Middle frontal gyrus (tissue), 1 donor: ENCODE measurements around the gene RHOT1.
A peak's percentile ranks its signal among the peaks of the same experiment; 100 is the strongest.
"Not testable (repeated sequence)": the region's sequence is repeated elsewhere in the genome, so short reads cannot be mapped to it uniquely, and the experiment has no call there.

ENCODE experiments used
- DNase-seq: peaks from one replicate; pipeline ENCODE4 v3.0.0-alpha.2; 2015; ENCODE audit warnings: low spot score; ENCODE audit errors: extremely low spot score

RHOT1 gene

DNA sequence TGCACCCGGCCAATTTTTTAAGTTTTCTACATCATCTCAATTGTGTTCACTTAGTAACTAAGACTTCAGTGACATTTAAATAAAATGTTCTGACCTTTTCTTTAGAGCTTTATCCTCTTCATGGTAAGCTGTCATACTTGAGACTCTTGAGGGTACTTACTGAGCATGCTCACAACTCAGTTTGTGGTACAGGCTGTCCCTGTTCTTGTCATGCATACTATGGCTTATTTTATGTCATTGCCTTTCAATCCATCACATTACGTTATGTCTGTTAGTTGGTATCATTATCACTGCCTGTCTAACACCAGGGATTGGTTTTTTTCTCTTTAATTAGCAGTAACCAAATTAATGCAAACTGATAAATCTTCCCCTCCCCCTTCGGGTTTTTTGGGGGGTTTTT, 81.4 kb downstream of the RHOT1 start:
- no peak for DNase-seq

DNA sequence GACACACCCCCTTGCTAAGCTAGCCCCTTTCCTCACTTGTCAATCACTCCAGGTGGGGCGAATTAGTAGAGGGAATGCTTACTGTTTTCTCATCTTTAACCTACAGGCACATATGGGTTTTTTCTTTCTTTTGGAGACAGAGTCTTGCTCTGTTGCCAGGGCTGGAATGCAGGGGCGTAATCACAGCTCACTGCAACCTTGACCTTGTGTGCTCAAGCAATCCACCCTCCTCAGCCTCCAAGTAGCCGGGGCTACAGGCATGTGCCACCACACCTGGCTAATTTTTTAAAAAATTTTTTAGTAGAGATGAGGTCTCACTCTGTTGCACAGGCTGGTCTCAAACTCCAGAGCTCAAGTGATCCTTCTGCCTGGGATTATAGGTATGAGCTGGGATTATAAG, 84.6 kb downstream of the RHOT1 start:
- no peak for DNase-seq

GRCh38 chr17:32227910-32228309, 85.6 kb downstream of the RHOT1 start:
- DNase-seq: no peak

DNA sequence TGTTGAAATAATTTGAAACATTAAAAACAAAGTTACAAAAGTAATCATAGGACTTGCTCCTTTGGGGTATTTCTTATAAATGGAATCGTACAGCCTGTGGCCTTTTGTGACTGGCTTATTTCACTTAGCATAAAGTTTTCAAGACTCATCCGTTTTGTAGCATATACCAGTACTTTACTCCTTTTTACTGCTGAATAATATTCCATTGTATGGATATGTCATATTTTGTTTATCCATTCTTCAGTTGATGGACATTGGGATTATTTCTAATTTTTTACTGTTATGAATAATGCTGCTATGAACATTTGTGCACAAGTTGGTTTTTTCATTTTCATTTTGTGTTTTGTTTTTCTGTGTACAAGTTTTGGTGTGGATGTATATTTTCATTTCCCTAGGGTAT, 93.3 kb downstream of the RHOT1 start:
- no peak for DNase-seq

GRCh38 chr17:32239456-32239855, 97.2 kb downstream of the RHOT1 start:
- DNase-seq: no peak

GRCh38 chr17:32240750-32241149, 98.4 kb downstream of the RHOT1 start:
- DNase-seq: no peak

- no peak for DNase-seq
Observed at GRCh38 chr17:32241640-32242039, 99.3 kb downstream of the RHOT1 start.

DNA sequence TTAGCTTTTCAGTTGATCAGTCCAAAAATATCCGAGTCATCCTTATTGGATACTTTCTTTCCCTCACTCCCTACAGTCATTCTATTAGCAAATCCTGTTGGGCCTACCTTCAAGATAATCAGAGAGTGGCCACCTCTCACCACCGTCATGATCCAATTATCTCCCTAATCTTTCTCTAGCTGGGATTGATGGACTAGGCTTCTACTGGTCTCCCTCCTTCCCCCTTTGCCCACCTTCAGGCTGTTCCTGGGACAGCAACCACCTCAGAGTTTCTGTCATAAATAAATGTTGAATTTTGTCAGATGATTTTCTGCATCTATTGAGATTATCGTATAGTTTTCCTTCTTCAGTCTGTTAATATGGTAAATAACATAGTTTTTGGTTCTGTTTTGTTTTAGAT, 107.2 kb downstream of the RHOT1 start:
- DNase-seq: no peak

DNA sequence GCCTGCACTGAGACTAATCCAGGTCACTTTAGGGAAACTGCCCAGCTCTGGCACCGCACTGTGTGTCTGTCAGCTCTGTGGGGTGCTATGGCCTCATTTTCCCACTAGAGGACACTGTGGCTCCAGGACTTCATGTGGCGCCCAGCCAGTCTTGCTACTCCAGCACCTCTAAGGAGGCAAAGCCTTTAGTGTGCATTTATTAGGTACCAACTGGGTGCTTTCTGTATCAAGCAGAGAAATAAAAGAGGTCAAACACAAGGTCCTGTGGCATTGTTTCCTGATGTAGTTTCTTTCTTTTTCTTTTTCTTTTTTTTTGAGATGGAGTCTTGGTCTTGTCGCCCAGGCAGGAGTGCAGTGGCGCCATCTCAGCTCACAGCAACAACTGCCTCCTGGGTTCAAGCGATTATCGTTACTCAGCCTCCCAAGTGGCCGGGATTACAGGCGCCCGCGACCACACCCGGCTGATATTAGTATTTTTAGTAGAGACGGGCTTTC, 110.9 kb downstream of the RHOT1 start:
- DNase-seq: peak; percentile 64

DNA sequence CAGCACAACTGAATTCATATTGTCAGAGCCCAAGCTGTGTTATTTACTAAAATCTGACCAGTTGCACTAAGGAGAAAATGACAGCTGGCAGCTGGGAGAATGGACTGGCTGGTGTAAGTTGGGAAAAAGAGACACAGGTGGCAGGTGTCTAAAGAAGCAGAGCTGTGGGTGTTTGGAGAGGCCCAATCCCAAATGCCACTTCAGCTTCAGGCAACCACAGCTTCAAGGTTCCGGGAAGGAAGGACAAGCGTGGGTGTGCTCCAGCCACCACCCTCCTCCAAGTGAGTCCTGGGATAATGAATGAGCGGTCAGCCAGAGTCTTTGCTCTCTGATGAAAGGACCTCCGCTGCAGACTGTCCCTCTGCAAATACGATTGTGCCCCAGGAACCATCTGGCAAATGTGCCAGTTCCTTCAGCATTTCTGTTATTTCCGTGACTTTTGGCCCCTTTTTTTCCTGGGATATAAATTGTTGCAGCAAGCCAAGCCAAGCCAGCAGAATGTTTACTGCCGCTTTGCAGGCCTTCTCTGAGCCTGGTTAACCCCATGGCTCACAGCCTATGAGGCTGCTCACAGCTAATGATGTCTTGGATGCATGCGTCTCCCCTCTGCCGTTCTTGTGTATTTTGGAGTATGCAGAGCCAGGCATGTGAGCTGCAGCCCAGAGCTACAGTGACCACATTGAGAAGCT, 113.9 kb downstream of the RHOT1 start:
- DNase-seq: no peak

DNA sequence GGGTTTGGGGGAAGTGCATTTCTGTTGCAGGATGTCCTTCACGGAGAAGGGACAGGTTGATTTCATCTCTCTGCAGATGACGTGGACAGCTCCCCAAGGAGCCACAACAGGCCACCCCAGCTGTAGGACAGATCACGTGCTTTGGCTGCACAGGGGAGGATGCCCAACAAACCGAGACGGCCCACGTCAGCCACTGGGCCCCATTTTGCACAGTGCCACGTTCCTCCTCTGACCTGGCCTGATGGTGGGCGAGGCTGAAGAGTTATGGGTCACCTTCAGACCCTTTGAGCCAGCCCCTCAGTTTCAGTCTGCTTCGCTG, 114.4 kb downstream of the RHOT1 start:
- DNase-seq: no peak

DNA sequence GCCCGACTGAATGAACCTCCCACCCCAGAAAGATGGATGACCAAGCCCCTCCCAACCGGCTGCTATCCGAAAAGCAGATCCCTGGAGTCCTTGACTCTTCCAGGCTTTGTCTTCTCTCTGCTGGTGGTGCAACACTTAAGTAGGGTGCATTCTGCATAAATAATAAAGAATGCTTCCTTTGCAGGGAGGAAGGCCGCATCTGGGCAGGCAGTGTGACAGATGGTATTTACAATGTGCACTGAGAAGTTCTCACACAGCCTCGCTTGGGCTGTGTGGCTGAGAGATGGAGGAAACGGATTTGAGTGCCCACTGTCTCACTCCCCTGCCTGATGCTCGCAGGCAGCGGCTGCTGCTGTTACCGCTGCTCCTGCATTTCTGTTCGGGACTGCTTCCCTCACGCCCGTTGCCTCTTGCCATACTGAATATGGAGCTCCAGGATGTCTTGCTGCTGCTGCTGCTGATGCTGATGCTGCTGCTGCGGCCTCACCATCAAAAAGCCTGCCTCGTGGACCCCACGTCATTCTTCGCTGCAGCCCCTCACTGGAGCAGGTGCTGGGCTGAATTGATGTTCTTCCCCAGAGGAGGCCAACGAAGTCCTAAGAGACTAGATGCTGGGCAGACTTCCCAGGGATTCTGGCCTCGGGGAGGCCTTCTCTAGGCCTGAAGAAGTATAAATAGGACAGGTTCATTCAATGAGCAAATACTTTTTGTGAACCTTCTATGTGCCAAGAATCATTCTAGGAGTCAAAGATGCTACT, 116.3 kb downstream of the RHOT1 start:
- peak; percentile 29 for DNase-seq

DNA sequence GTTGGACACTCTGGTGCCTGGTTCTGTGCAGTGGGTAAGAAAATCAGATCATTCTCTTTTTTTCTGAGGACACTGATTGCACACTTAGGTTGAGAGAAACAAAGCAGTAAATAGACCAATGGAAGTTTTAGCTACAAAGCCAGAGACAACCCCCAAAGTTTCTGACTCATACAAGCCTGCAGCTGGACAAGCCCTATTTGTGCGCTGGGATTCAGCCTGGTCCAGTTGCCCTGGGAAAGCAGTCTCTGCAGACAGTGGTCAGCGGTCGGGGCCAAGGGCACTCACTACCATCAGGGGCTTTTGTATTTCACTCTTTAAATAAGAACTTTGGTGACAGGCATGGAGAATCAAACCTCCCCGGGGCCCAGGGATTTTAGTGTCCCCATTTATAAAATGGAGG, 117.3 kb downstream of the RHOT1 start:
- DNase-seq: no peak

DNA sequence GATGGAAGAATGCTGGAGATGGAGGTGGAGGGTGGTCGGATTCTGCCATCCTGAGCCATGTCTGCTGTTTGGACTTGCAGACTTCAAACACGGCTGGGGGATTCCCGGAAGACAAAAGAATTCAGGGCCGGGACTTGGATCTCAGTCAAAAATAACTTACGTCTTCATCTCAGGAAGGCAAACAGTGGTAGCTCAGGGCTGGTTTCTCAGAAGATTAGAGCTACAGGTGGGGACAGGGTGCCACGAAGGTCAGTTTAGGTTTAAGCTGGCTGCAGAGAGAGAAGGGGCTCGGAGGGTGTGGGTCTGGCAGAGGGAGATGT, 119.1 kb downstream of the RHOT1 start:
- no peak for DNase-seq

DNA sequence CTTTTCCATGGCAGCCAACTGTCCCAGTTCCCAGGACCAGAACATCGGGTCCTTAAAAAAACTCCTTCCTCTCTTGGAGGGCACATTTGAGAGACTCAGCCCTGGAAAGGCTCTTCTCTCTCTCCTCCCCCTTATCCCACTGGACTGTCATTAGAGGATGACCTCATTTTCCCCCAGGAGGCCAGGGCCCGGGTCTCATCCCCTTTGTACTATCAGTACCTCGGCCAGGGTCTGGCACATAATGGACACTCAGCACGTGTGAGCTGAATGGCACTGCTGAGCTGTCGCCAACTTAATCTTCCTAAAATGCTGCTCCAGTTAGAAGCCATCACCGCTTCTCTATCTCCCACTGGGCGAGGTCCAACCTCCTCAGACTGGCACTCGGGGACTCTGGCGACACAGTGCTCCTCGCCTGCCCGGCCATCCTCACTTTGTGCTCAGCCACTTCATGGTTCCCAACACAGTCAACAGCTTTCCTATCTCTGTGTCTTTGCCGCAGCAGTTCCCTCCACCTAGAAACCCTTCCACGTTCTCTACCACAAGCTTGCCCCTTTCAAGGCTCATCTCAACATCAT, 119.7 kb downstream of the RHOT1 start:
- no peak for DNase-seq

DNA sequence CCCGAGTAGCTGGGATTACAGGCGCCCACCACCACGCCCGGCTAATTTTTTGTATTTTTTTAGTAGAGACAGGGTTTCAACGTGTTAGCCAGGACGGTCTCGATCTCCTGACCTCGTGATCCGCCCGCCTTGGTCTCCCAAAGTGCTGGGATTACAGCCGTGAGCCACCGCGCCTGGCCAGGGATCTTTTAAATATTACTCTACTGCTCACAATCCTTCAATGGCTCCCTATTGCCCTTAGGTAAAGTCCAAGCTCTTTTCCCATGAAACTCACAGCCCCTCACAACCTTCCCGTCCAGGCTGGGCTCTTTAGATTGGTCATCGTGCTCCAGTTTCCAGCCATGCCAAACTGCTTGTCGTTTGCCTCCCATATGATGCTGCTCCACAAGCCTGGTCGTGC, 121.2 kb downstream of the RHOT1 start:
- not testable (repeated sequence) for DNase-seq

DNA sequence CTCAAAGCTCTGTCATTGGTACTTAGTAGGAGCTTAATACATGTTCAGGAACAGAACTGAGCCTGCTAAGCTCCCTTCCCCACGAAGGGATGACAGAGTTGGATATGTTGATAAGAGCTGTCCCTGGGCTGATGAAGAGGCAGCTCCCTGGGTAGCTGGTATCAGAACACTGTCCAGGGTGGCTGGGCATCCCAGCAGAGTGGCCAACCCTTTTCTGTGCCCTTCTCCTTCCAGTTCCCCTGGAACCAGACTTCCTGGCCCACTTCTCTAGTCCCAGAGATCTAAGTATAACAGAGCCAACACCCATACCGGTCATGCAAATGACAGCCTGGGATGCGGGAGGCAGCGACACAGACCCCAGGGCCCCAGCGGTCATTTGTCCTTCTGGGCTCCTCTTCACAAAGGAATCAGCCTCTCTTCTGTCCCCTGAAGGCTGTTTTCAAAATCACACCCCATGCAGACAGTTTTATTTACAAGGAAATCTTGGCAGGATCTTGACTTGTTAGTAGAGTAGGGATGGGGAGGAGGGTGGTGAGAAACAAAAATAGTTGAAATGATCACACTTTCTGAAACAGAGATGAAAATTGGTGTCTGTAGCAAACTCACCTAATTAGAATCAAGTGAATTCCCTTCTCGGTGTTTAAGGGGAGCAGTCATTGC, 122.0 kb downstream of the RHOT1 start:
- DNase-seq: peak; percentile 31

DNA sequence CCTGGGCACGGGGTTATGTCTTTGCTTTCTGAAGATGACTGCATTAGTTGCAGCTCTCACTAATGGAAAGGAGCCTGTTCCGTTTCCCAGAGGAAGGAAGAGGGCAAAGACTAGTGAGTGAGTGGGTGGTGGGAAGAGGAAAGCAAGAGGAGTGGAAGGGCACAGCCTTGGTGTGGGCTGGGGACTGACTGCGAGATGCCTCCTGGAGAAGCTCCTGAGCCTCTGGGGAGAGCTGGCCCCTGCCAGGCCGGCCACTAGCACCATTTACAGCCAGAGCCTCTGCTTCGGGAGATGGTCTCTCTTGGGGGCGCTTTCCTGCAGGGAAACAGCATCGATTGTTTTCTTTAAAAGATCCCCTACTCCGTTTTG, 122.5 kb downstream of the RHOT1 start:
- no peak for DNase-seq

- DNase-seq: no peak
Observed at GRCh38 chr17:32265192-32265923, 123.1 kb downstream of the RHOT1 start, which contains the start of gene RHBDL3. Gene RHBDL3 (plus strand): TSS chr17:32265832. CDS start chr17:32266190, 358 bp downstream.

- no peak for DNase-seq
Observed at GRCh38 chr17:32266051-32266388, 123.7 kb downstream of the RHOT1 start.

DNA sequence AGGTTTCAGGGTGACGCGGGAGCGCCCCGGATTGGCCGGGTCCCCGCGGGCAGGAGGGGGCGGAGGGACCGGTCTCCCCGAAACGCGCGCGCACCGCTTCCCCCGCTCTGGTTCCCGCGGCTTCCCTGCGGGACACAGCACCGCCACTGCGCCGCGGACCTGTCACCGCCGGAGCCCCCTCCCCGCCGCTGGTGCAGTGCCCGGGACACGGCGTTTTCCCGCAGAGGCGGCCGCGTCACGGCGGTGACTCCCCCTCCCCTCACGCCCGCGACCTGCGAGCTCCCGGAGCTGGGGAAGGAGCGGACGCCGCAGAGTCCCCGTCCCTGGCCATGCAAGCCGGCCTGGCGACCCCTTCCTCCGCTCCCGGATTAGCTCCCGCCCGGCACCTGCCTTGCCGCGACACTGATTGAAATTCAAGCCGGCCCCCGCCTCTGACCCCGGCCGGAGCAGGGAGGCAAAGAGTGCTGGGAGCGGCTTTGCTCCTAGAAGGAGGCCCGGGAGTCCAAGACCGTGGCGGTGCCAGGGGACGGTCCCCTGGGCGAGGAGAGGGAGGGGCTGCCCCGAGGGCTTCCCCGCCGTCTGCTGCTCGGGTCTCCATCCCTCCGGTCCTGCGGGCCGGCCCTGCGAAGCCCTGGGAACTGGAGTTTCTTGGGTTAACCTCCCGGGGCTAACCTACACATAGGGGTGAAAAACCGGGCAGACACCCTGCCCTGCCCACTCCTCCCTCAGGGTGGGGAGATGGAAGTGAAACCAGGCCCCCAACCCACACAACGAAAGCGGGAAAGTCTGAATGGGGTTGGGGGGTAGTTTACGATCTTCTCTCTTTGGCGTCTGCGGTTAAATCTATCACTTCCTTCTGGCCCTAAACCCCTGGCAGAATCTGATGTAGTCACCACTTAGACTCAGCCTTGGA, 124.3 kb downstream of the RHOT1 start:
- DNase-seq: no peak
